ENCODE measurements around the gene ARL6IP4. TPM values are rescaled to one million over a fixed set of nuclear protein-coding genes. Genes with fewer than 3 reads are reported as not detected.

ARL6IP4 gene
- total and polyA plus RNA-seq, 5 experiments from 2014 or later, result 183 to 256 (median 209) TPM

- H3K4me3 Mint-ChIP-seq, result peak overlapping the region in 1 of 10 donors; percentile 24
- no peaks in the 10 kb centered on the region for H3K27me3 Mint-ChIP-seq
- no peak for ATAC-seq
- POLR2A ChIA-PET, result no interaction called here
- peaks cover 0 to 6% (median 3%) of the 10 kb centered on the region in 3 donors for H3K36me3 Mint-ChIP-seq
- no peak for DNase-seq
- peaks cover 6 to 41% (median 13%) of the 10 kb centered on the region in 4 donors for H3K4me1 Mint-ChIP-seq
- H3K9me3 Mint-ChIP-seq, result peaks cover 0 to 2% (median 0%) of the 10 kb centered on the region in 9 donors
- H3K27ac Mint-ChIP-seq, result peak overlapping the region in 3 of 10 donors; percentile 48 to 79 (median 62)
Measured at GRCh38 chr12:122947352-122947792, 33.1 kb upstream of the ARL6IP4 start.

DNA sequence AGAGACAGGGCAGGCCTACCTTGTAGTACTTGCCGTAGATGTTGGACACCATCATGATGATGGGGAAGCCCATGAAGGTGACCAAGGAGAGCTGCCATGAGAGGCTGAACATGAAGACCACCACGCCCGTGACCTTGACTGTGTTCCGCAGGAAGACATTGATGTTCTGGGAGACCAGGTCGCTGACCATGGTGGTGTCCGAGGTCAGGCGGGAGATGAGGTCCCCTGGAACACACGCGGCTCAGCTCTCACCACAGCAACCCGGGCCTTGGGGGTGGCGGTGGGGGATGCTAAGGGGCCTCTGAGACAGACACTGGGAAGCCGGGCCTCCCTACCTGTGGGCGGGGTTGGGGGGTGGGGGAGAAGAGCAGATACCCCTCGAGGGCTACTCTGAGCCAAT is 31.9 kb upstream of the ARL6IP4 start:
- DNase-seq (no peak), ATAC-seq (no peak)
- no peaks in the 10 kb centered on the region for H3K27me3 Mint-ChIP-seq
- H3K4me3 Mint-ChIP-seq, result no peak overlapping the region
- no peaks in the 10 kb centered on the region for H3K9me3 Mint-ChIP-seq
- H3K27ac Mint-ChIP-seq, result peak overlapping the region in 1 of 10 donors; percentile 66
- peaks cover 2 to 32% (median 8%) of the 10 kb centered on the region in 4 donors for H3K4me1 Mint-ChIP-seq
- POLR2A ChIA-PET, result interaction anchor here (1.9 kb wide), 1 partner anchor 51 kb away, joined by 5 read pairs; no protein-coding TSS in a partner anchor
- H3K36me3 Mint-ChIP-seq, result peaks cover 0 to 6% (median 3%) of the 10 kb centered on the region in 3 donors

- Mint-ChIP-seq H3K27me3 (no peaks in the 10 kb centered on the region), H3K27ac (peak overlapping the region in 1 of 10 donors; percentile 76), H3K4me3 (no peak overlapping the region), H3K36me3 (peaks cover 0 to 6% (median 3%) of the 10 kb centered on the region in 3 donors), H3K4me1 (peaks cover 0 to 27% (median 7%) of the 10 kb centered on the region in 4 donors), H3K9me3 (no peaks in the 10 kb centered on the region)
- POLR2A ChIA-PET, result interaction anchor here (1.6 to 1.9 kb wide), 2 partner anchors 52 to 78 kb away, joined by 5 to 7 read pairs; no protein-coding TSS in a partner anchor
- DNase-seq (no peak), ATAC-seq (no peak)
Measured at GRCh38 chr12:122949405-122949804, 31.1 kb upstream of the ARL6IP4 start.

- ATAC-seq (no peak), DNase-seq (no peak)
- POLR2A ChIA-PET, result interaction anchor here (1.1 to 1.9 kb wide), 3 partner anchors 53 to 78 kb away, joined by 5 to 10 read pairs (median 7); partner anchors contain the start of gene VPS37B
- Mint-ChIP-seq H3K4me1 (peaks cover 0 to 27% (median 7%) of the 10 kb centered on the region in 4 donors), H3K36me3 (peaks cover 0 to 6% (median 3%) of the 10 kb centered on the region in 3 donors), H3K27me3 (no peaks in the 10 kb centered on the region), H3K27ac (no peak overlapping the region), H3K4me3 (no peak overlapping the region), H3K9me3 (no peaks in the 10 kb centered on the region)
Measured at GRCh38 chr12:122949816-122950675, 30.4 kb upstream of the ARL6IP4 start.

DNA sequence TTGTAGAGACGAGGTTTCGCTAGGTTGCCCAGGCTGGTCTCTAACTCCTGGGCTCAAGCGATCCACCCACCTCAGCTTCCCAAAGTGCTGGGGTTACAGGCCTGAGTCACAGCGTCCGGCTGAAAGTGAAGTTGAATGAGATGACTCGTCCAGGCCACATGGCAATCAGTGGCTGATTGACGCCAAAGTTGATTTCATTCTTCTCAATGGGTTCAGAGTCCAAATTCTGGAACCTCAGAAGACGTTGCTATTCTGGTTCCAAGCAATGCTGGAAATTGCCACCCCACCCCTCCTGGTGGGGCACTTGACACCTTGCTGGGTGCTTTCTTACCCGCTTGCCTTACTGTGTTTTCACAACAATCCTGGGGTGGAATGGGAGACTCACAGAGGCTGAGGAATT is 29.1 kb upstream of the ARL6IP4 start:
- peaks cover 0 to 3% (median 3%) of the 10 kb centered on the region in 3 donors for H3K36me3 Mint-ChIP-seq
- no peaks in the 10 kb centered on the region for H3K27me3 Mint-ChIP-seq
- DNase-seq (no peak), ATAC-seq (no peak)
- no peak overlapping the region for H3K4me3 Mint-ChIP-seq
- H3K9me3 Mint-ChIP-seq, result no peaks in the 10 kb centered on the region
- H3K4me1 Mint-ChIP-seq, result peaks cover 0 to 22% (median 7%) of the 10 kb centered on the region in 4 donors
- POLR2A ChIA-PET, result interaction anchor here (0.7 to 2.4 kb wide), 4 partner anchors 55 to 92 kb away, joined by 3 to 10 read pairs (median 5); partner anchors contain the start of gene VPS37B
- no peak overlapping the region for H3K27ac Mint-ChIP-seq

GRCh38 chr12:122951979-122952892 is 28.2 kb upstream of the ARL6IP4 start:
- peak; percentile 47 to 86 (median 70) for DNase-seq
- Mint-ChIP-seq H3K4me3 (no peak overlapping the region), H3K27ac (peak overlapping the region in 3 of 10 donors; percentile 20 to 37 (median 20)), H3K9me3 (no peaks in the 10 kb centered on the region), H3K27me3 (no peaks in the 10 kb centered on the region), H3K4me1 (peaks cover 0 to 14% (median 5%) of the 10 kb centered on the region in 4 donors), H3K36me3 (peaks cover 0 to 7% (median 3%) of the 10 kb centered on the region in 3 donors)
- ATAC-seq, result peak; percentile 100
- POLR2A ChIA-PET, result interaction anchor here (0.6 to 2.4 kb wide), 4 partner anchors 78 to 117 kb away, joined by 3 to 5 read pairs (median 5); no protein-coding TSS in a partner anchor

DNA sequence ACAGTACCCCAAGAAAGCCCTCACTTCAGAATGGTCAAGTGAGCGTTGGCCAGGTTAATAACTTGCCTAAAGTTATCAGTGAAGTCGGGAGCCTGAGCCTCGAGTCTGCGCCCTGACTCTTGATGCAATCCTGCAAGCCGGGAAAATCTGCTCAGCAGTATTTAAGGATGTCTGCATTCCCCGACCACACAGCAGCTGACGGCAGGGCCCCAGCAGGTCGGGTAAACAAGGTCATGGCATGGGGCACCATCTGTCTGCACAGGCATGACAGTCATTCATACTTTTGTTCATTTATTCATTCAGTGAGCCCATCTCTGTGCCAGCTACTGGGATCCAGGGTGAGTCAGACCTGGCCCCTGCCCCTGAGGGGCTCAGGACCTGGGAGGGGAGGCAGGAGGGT is 25.3 kb upstream of the ARL6IP4 start:
- H3K27ac Mint-ChIP-seq, result no peak overlapping the region
- POLR2A ChIA-PET, result no interaction called here
- H3K9me3 Mint-ChIP-seq, result no peaks in the 10 kb centered on the region
- DNase-seq, result no peak
- peaks cover 0 to 14% (median 7%) of the 10 kb centered on the region in 3 donors for H3K36me3 Mint-ChIP-seq
- H3K4me3 Mint-ChIP-seq, result no peak overlapping the region
- ATAC-seq, result no peak
- H3K4me1 Mint-ChIP-seq, result peaks cover 0 to 5% (median 3%) of the 10 kb centered on the region in 4 donors
- no peaks in the 10 kb centered on the region for H3K27me3 Mint-ChIP-seq

GRCh38 chr12:122956035-122956434 is 24.4 kb upstream of the ARL6IP4 start:
- Mint-ChIP-seq H3K27ac (no peak overlapping the region), H3K36me3 (peaks cover 0 to 14% (median 7%) of the 10 kb centered on the region in 3 donors), H3K4me3 (no peak overlapping the region), H3K4me1 (peaks cover 0 to 5% (median 3%) of the 10 kb centered on the region in 4 donors), H3K27me3 (no peaks in the 10 kb centered on the region), H3K9me3 (no peaks in the 10 kb centered on the region)
- POLR2A ChIA-PET, result interaction anchor here (0.6 to 0.7 kb wide), 2 partner anchors 142 to 790 kb away, joined by 3 to 4 read pairs; no protein-coding TSS in a partner anchor
- DNase-seq (no peak), ATAC-seq (no peak)

DNA sequence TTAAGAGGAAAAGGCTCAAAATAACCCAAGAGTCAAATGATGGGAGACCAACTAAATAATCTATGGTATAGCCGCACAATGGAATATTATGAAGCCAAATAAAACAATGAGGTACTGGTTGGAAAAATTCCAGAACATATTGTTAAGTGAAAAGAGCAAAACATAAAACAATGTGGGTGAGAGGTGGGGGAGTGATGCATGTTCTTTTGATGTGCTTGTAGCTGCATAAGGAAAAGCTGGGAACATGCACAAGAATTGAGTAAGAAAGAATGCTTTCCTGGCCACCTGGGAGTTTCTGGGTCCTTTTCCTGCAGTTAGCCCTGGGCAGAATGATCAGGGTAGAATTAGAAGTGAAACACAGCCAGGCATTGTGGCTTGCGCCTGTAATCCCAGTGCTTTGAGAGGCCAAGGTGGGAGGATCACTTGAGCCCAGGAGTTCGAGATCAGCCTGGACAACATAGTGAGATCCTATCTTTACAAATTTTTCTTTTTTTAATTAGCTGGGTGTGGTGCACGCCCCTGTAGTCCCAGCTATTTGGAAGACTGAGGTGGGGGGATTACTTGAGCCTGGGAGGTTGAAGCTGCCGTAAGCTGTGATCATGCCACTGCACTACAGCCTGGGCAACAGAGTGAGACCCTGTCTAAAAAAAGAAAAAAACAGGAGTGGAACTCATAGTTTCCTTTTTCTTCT is 22.1 kb upstream of the ARL6IP4 start:
- H3K4me1 Mint-ChIP-seq, result peaks cover 0 to 4% (median 0%) of the 10 kb centered on the region in 4 donors
- no peak overlapping the region for H3K27ac Mint-ChIP-seq
- H3K36me3 Mint-ChIP-seq, result peaks cover 0 to 14% (median 7%) of the 10 kb centered on the region in 3 donors
- H3K9me3 Mint-ChIP-seq, result no peaks in the 10 kb centered on the region
- H3K4me3 Mint-ChIP-seq, result no peak overlapping the region
- no peak for ATAC-seq
- POLR2A ChIA-PET, result no interaction called here
- DNase-seq, result no peak
- no peaks in the 10 kb centered on the region for H3K27me3 Mint-ChIP-seq

GRCh38 chr12:122959566-122960192 is 20.8 kb upstream of the ARL6IP4 start:
- H3K9me3 Mint-ChIP-seq, result no peaks in the 10 kb centered on the region
- peaks cover 0 to 14% (median 7%) of the 10 kb centered on the region in 3 donors for H3K36me3 Mint-ChIP-seq
- ATAC-seq, result no peak
- POLR2A ChIA-PET, result no interaction called here
- DNase-seq, result no peak
- no peak overlapping the region for H3K4me3 Mint-ChIP-seq
- no peaks in the 10 kb centered on the region for H3K27me3 Mint-ChIP-seq
- peaks cover under 1 to 4% (median 2%) of the 10 kb centered on the region in 4 donors for H3K4me1 Mint-ChIP-seq
- H3K27ac Mint-ChIP-seq, result no peak overlapping the region

GRCh38 chr12:122960193-122960569 is 20.3 kb upstream of the ARL6IP4 start:
- peaks cover 6 to 8% (median 6%) of the 10 kb centered on the region in 4 donors for H3K4me1 Mint-ChIP-seq
- H3K9me3 Mint-ChIP-seq, result no peaks in the 10 kb centered on the region
- no peak overlapping the region for H3K27ac Mint-ChIP-seq
- DNase-seq (no peak), ATAC-seq (no peak)
- no peak overlapping the region for H3K4me3 Mint-ChIP-seq
- no peaks in the 10 kb centered on the region for H3K27me3 Mint-ChIP-seq
- POLR2A ChIA-PET, result no interaction called here
- peaks cover 0 to 14% (median 7%) of the 10 kb centered on the region in 3 donors for H3K36me3 Mint-ChIP-seq
